ENCODE measurements around the gene SPP1. TPM values are rescaled to one million over a fixed set of nuclear protein-coding genes. Genes with fewer than 3 reads are reported as not detected.
"Not testable (repeated sequence)": the region's sequence is repeated elsewhere in the genome, so short reads cannot be mapped to it uniquely, and the experiment has no call there.

SPP1 gene
- total RNA-seq, 4 donors from 2014 or later: 1.4 to 13.6 (median 6.0) TPM; not detected in 1

DNA sequence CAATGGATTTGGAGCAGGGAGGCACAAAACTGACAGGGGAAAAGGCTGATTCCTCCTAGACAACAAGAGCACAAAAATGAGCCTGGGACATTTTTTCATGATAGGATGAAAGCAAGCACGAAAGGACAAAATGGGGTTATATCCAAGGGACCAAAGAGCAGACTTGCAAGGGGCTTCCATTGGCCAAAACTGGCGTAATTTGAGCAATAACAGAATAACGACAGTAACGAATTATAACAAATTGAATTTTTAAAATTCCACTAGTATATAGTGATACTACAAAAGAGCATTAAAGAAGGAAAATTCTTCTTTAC lies 10.3 kb downstream of the SPP1 start:
- Histone ChIP-seq H3K27ac (no peak overlapping the region), H3K9me3 (no peaks in the 10 kb centered on the region), H3K27me3 (no peaks in the 10 kb centered on the region), H3K36me3 (no peaks in the 10 kb centered on the region), H3K4me3 (no peak overlapping the region), H3K4me1 (no peaks in the 10 kb centered on the region)
- in situ Hi-C loops (cut with MboI; ENCODE audit: low sequenced_read_pairs in 4 of 4): no loop called here
- no peak for DNase-seq
- ATAC-seq: no peak
- intact Hi-C loops (cut with DNase I; ENCODE audit: low total_unique reads): no loop called here
- TF ChIP-seq, protein P1, sequence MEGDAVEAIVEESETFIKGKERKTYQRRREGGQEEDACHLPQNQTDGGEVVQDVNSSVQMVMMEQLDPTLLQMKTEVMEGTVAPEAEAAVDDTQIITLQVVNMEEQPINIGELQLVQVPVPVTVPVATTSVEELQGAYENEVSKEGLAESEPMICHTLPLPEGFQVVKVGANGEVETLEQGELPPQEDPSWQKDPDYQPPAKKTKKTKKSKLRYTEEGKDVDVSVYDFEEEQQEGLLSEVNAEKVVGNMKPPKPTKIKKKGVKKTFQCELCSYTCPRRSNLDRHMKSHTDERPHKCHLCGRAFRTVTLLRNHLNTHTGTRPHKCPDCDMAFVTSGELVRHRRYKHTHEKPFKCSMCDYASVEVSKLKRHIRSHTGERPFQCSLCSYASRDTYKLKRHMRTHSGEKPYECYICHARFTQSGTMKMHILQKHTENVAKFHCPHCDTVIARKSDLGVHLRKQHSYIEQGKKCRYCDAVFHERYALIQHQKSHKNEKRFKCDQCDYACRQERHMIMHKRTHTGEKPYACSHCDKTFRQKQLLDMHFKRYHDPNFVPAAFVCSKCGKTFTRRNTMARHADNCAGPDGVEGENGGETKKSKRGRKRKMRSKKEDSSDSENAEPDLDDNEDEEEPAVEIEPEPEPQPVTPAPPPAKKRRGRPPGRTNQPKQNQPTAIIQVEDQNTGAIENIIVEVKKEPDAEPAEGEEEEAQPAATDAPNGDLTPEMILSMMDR (IDR thresholded peaks at IDR 0.05 in 4 of 5, conservative IDR thresholded peaks at IDR 0.05 in 1 of 5): no peak
- TF ChIP-seq POLR2A (IDR thresholded peaks at IDR 0.05): no peak

- no peaks in the 10 kb centered on the region for H3K4me1 ChIP-seq
- intact Hi-C loops (cut with DNase I; ENCODE audit: low total_unique reads): no loop called here
- H3K9me3 ChIP-seq: no peaks in the 10 kb centered on the region
- H3K27ac ChIP-seq: no peak overlapping the region
- no peak for DNase-seq
- no peaks in the 10 kb centered on the region for H3K36me3 ChIP-seq
- TF ChIP-seq, protein P1 (IDR thresholded peaks at IDR 0.05 in 4 of 5, conservative IDR thresholded peaks at IDR 0.05 in 1 of 5): no peak
- TF ChIP-seq POLR2A (IDR thresholded peaks at IDR 0.05): no peak
- no peak overlapping the region for H3K4me3 ChIP-seq
- ATAC-seq: no peak
- H3K27me3 ChIP-seq: no peaks in the 10 kb centered on the region
- in situ Hi-C loops (cut with MboI; ENCODE audit: low sequenced_read_pairs in 4 of 4): no loop called here
These were observed 11.0 kb downstream of the SPP1 start for GRCh38 chr4:87986508-87986907.

- in situ Hi-C loops (cut with MboI; ENCODE audit: low sequenced_read_pairs in 4 of 4): no loop called here
- no peak for DNase-seq
These were observed 14.3 kb downstream of the SPP1 start for GRCh38 chr4:87989765-87990164.

GRCh38 chr4:87995435-87995834 lies 19.9 kb downstream of the SPP1 start:
- no peak for TF ChIP-seq POLR2A (IDR thresholded peaks at IDR 0.05)
- TF ChIP-seq, protein P1 (IDR thresholded peaks at IDR 0.05 in 4 of 5, conservative IDR thresholded peaks at IDR 0.05 in 1 of 5): no peak
- Histone ChIP-seq H3K4me3 (no peak overlapping the region), H3K36me3 (no peaks in the 10 kb centered on the region), H3K9me3 (no peaks in the 10 kb centered on the region), H3K27me3 (no peaks in the 10 kb centered on the region), H3K27ac (no peak overlapping the region), H3K4me1 (no peaks in the 10 kb centered on the region)
- intact Hi-C loops (cut with DNase I; ENCODE audit: low total_unique reads): no loop called here
- ATAC-seq (no peak), DNase-seq (no peak)
- in situ Hi-C loops (cut with MboI; ENCODE audit: low sequenced_read_pairs in 4 of 4): no loop called here

More at GRCh38 chr4:87989765-87990164, 14.3 kb downstream of the SPP1 start:
- no peaks in the 10 kb centered on the region for H3K4me1 ChIP-seq
- no peaks in the 10 kb centered on the region for H3K9me3 ChIP-seq
- no peaks in the 10 kb centered on the region for H3K27me3 ChIP-seq
- H3K27ac ChIP-seq: no peak overlapping the region
- ATAC-seq: no peak
- H3K4me3 ChIP-seq: no peak overlapping the region
- no peaks in the 10 kb centered on the region for H3K36me3 ChIP-seq
- intact Hi-C loops (cut with DNase I; ENCODE audit: low total_unique reads): no loop called here
- TF ChIP-seq, protein P1 (IDR thresholded peaks at IDR 0.05 in 4 of 5, conservative IDR thresholded peaks at IDR 0.05 in 1 of 5): no peak
- TF ChIP-seq POLR2A (IDR thresholded peaks at IDR 0.05): no peak

- H3K36me3 ChIP-seq; DNase-seq; intact Hi-C loops (cut with DNase I; ENCODE audit: low total_unique reads); H3K27ac ChIP-seq; H3K4me3 ChIP-seq; H3K27me3 ChIP-seq; in situ Hi-C loops (cut with MboI; ENCODE audit: low sequenced_read_pairs in 4 of 4); H3K9me3 ChIP-seq; ATAC-seq; H3K4me1 ChIP-seq: not testable (repeated sequence)
These were observed 23.7 kb downstream of the SPP1 start for GRCh38 chr4:87999191-87999691.

All from gastrocnemius medialis (tissue), 4 donors.